ENCODE measurements around the gene KRI1. TPM values are rescaled to one million over a fixed set of nuclear protein-coding genes. Genes with fewer than 3 reads are reported as not detected.

Gene KRI1
- 8.6 and 13.5 TPM in 2 replicates for total RNA-seq (ENCODE audit: low replicate concordance)

DNA sequence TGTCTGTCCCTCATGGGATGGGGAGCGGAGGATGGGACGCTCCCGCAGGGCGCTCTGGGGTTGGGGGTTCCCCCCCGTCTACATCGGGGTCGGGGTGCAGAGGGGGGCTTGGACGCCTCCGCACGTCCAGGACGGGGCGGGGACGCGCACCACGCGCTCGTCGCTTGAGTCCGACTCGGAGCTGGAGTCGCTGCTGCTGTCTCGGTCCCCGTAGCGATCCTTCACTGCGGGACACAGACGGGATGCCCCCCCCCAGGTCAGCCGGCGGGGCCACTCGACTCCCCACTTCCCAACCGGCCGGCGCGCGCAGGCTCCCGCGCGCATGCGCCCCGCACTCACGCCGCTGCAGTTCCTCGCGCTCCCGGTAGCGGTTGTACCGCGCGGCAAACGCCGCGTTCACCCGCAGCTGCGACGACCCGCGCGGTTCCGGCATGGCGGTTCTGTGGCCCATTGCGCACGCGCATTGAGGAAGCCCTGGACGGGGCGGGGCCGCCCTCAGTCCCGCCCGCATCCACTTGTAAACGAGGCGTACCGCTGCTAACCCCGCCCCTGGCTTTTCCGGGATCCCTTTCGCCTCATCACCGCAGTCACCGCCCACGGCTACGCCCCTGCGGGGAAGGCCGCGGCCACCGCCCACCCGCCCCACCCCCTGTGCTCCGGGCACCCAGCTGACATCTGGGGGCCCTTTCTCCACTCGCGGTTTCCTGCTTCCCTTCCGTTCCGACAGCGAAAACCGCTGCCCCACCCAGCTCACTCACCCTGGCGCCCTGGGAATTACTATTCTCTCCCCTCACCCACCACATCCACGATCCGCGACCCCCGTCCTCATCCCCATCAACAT, at the start of gene KRI1:
KRI1 (minus strand) TSS at position 444 of the 841 bp plus-strand sequence; CDS start at position 433, 11 bp downstream.

GRCh38 chr19:10587022-10587838, 21.4 kb upstream of the KRI1 start, which contains the start of gene AP1M2:
Gene AP1M2 (minus strand): TSS chr19:10587312. CDS start chr19:10587231, 81 bp downstream.

DNA sequence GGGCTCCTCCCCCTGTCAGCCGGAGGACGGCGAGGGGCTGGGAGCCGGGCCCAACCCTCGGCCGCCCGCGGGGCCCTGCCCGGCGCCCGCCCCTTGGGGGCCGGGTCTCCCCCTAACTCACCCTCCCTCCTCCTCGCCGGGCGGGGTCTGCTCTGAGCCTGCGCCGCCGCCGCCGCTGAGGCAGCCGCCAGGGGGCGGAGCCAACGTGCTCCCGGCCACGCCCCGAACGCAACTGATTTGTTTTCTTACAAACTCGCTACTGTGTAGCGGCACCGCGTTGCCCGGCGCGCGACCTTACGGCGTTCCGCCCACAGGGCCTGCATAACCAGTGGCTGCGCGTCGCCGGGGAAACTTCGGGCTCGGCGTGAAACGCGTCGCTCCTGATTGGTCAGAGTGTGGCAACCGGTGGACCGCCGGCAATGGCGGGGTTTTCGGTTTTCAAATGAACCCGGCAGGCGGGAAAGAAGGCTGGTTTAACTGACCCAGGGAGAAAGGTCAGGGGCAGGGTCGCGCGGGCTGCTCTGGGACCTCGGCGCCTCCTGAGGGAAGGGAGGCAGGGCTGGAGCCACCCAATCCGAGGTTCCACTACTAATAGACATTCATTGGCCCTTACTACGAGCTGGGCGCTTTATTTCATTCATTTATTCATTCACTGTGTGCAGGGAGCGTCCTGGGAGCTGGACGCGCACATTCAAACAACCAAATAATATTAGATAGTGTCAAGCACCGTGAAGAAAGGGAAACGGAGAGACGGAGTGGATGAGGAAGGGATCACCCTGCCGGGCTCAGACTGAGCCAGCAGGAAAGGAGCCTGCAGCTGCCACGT, 3.2 kb upstream of the KRI1 start, which contains the start of gene CDKN2D:
CDKN2D (minus strand) TSS at position 154 of the 826 bp plus-strand sequence. CDS start 326 bp downstream, outside the sequence.

GRCh38 chr19:10543420-10544241, 22.2 kb downstream of the KRI1 start, which contains the start of gene ATG4D:
Gene ATG4D (plus strand): TSS chr19:10543904. CDS start chr19:10544091, 187 bp downstream.

DNA sequence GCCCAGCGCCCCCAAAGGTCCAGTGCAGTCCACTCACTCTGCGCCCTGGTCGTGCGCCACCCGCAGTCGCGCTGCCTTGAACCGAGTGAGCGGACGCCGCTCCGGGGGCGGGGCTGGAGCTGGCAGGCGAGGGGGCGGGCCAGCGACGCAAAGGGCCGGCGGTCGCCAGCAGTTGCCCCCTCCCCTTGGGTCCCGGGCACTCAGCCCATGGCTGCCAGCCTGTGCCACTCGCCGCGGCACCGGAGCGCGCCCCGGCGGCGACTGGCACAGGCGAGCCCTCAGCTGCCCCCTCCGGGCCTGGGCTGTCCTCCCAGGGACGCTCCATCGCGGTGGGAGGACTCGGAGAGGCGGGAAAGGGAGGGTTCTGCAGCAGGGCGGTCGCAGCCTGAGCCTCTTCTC, 48.5 kb downstream of the KRI1 start, which contains the start of gene S1PR5:
S1PR5 (minus strand) TSS at position 87 of the 399 bp plus-strand sequence. CDS start 2,436 bp downstream, outside the sequence.

Other genes starting within 250 kb of the KRI1 start
- gene FDX2, start 250.0 kb downstream of the KRI1 start, total RNA-seq (ENCODE audit: low replicate concordance): 7.1 and 21.8 TPM in 2 replicates
- 8.2 and 10.9 TPM in 2 replicates for gene RAVER1, start 232.5 kb downstream of the KRI1 start, total RNA-seq (ENCODE audit: low replicate concordance)
- 15.1 and 21.7 TPM in 2 replicates for gene ICAM3, start 226.4 kb downstream of the KRI1 start, total RNA-seq (ENCODE audit: low replicate concordance)
- gene TYK2, start 185.4 kb downstream of the KRI1 start, total RNA-seq (ENCODE audit: low replicate concordance): 70.4 and 104 TPM in 2 replicates
- gene CDC37, start 162.5 kb downstream of the KRI1 start, total RNA-seq (ENCODE audit: low replicate concordance): 256 and 276 TPM in 2 replicates
- gene PDE4A, start 145.5 kb downstream of the KRI1 start, total RNA-seq (ENCODE audit: low replicate concordance): 2.5 and 2.9 TPM in 2 replicates
- 71.8 and 163 TPM in 2 replicates for gene KEAP1, start 62.7 kb downstream of the KRI1 start, total RNA-seq (ENCODE audit: low replicate concordance)
- 0.82 and 2.3 TPM in 2 replicates for gene S1PR5, start 48.6 kb downstream of the KRI1 start, total RNA-seq (ENCODE audit: low replicate concordance)
- 6.3 and 19.0 TPM in 2 replicates for gene ATG4D, start 22.1 kb downstream of the KRI1 start, total RNA-seq (ENCODE audit: low replicate concordance)
- 7.4 and 9.1 TPM in 2 replicates for gene CDKN2D, start 3.0 kb upstream of the KRI1 start, total RNA-seq (ENCODE audit: low replicate concordance)
- 2.5 TPM in 1 of 2 replicates, not detected in the other for gene AP1M2, start 21.3 kb upstream of the KRI1 start, total RNA-seq (ENCODE audit: low replicate concordance)
- gene SLC44A2, start 59.5 kb upstream of the KRI1 start, total RNA-seq (ENCODE audit: low replicate concordance): 17.2 and 37.4 TPM in 2 replicates
- gene ILF3, start 88.3 kb upstream of the KRI1 start, total RNA-seq (ENCODE audit: low replicate concordance): 44.9 and 93.1 TPM in 2 replicates
- gene QTRT1, start 135.4 kb upstream of the KRI1 start, total RNA-seq (ENCODE audit: low replicate concordance): 31.3 and 58.2 TPM in 2 replicates
- 82.4 and 88.9 TPM in 2 replicates for gene DNM2, start 152.1 kb upstream of the KRI1 start, total RNA-seq (ENCODE audit: low replicate concordance)